VCaP (cell line): ENCODE data around the gene FAM168A.

Experiments used
- H3K27ac ChIP-seq: fragments of 450-650 bp; 2 replicates; pipeline ENCODE4 v1.5.1; 2017
- TF ChIP-seq, protein P1 (sequence below): fragments of 450-650 bp; conservative IDR thresholded peaks from 2 replicates; pipeline ENCODE4 v1.5.1; 2017; ENCODE audit warnings: mild to moderate bottlenecking, moderate library complexity

The FAM168A gene

DNA sequence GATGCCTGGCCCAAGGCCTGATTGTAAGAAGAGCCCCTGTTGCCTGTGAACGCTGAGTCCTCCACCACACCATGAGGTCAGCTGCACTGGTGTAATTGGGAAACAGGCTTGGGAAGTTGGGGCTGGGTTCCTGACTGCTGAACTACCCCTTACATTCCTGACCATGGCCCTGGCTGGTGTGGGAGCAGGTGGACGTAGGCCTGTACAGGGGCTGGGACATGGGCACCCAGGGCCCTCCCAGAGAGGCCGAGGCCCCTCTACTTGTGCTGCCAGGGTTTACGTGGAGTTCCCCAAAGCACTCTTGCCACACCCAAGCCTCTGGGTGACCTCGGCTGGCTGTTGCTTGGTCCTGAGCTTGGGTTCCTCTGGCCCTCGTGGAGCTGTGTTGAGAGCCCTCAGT lies 216.3 kb downstream of the FAM168A start:
- H3K27ac ChIP-seq = no peak overlapping the region
- TF ChIP-seq, protein P1, sequence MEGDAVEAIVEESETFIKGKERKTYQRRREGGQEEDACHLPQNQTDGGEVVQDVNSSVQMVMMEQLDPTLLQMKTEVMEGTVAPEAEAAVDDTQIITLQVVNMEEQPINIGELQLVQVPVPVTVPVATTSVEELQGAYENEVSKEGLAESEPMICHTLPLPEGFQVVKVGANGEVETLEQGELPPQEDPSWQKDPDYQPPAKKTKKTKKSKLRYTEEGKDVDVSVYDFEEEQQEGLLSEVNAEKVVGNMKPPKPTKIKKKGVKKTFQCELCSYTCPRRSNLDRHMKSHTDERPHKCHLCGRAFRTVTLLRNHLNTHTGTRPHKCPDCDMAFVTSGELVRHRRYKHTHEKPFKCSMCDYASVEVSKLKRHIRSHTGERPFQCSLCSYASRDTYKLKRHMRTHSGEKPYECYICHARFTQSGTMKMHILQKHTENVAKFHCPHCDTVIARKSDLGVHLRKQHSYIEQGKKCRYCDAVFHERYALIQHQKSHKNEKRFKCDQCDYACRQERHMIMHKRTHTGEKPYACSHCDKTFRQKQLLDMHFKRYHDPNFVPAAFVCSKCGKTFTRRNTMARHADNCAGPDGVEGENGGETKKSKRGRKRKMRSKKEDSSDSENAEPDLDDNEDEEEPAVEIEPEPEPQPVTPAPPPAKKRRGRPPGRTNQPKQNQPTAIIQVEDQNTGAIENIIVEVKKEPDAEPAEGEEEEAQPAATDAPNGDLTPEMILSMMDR = no peak

DNA sequence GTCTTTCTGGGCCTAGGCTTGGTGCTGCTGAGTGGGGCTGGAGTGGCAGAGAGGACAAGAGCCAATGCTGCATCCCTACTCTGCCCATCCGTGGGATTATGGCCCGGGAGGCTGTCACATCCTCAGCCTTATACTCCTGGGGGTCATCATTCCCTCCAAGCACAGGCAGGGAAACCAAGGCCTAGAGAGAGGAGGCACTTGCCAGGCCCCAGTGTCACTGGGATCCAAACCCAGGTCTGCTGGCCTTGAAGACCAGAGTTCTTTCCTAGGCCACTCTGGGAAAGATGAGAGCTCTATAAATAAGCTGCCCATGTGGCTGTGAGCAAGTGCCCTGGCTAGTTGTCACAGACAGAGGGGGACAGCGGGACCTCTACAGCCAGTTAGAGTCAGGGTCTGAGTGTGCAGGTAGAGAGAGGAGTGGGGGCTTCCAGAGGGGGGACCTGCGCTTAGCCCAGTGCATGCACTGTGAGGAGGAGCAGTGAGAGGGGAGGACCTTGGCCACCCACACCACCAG lies 217.0 kb downstream of the FAM168A start:
- TF ChIP-seq, protein P1 = no peak
- H3K27ac ChIP-seq = no peak overlapping the region

DNA sequence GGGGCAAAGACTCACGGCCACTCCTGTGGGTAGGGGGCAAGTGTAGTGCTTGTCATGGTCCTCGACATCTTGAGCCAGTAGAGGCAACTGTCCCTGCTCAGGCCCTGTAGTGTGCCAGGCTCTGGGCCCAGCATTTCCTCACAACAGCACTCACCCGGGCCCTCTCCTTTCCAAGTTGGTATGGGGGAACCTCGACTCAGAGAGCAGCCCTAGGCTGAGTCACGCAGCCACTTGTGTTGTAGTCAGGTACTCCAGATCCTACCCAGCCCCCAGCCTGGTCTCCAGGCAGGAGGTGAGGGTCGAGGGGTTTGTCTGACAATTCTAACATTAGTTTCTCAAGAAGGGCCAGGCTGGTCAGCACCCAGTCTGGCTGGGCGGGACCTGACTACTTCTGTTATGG lies 217.6 kb downstream of the FAM168A start:
- peak overlapping the region; percentile 34 for H3K27ac ChIP-seq
- TF ChIP-seq, protein P1 = no peak

DNA sequence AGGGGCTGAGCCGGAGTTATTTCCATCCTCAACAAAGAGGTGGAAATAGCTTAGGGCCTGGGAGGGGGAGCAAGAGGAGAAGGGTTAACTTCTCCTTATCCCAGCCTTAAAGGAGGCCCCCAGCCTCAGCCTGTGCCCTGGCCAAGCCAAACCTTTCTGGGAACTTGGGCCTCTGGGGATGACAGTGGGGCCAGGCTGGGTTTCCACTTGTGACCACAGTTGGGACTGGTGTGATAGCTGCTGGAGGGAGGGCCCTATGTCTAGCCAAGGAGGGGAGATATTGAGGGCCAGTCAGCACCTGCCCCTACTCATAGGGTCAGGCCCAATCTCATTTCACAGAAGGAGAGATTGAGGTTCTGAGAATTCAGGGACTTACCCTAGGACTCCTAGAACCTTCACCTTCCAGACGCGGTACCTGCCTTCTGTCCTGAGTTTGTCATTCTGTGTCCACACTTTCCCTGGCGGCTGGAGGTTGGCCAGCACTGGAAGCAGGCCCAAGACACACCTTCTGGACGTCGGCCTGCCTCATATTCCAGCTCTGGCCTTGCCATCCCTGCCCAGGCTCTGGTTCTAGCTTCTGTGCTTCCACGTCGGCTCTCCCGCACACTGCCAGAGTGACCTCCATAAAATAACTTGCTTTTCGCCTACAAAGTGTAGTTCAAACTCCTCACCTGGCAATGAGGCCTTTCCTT lies 218.6 kb downstream of the FAM168A start:
- TF ChIP-seq, protein P1 = no peak
- H3K27ac ChIP-seq = peak overlapping the region; percentile 34

DNA sequence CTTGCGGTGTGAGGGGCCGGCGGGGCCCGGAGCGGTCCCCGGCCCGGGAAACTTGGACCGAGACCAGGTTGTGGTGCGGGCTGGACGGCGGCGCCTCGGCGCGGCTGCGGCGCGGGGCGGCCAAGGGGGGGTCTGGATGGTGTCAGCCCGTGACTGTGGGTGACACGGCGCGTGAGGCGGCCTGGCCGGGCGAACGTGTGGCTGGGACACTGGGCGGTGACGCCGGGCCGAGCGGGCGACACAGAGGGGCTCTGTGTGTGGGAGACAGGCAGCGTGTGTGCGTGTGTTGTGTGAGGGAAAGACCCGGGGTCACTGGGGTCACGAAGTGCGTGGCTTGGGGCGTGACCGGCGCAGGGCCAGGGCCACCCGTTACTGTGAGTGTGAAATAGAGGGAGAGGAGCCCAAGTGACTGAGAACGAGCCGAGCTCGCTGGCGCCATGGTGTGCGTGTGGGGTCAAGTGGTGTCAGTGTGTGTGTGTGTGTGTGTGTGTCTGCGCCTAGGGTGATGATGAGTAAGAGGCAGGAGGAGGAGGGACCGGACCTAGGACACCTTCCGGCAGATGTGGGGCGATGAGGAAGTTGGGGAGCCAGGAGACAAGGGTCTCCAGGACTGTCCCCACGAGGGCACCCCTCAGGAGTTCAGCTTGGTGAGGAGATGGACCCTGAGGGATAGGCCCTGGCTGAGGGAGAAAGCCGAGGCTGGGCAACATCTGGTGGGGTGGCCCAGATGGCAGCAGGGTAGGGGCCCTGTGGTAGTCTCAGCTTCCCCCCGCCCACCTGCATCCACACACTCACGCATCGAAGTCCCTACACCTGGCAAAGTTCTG lies 220.9 kb downstream of the FAM168A start:
- H3K27ac ChIP-seq = peak overlapping the region; percentile 74; the same call in 1 of the 2 replicates
- TF ChIP-seq, protein P1 = no peak

DNA sequence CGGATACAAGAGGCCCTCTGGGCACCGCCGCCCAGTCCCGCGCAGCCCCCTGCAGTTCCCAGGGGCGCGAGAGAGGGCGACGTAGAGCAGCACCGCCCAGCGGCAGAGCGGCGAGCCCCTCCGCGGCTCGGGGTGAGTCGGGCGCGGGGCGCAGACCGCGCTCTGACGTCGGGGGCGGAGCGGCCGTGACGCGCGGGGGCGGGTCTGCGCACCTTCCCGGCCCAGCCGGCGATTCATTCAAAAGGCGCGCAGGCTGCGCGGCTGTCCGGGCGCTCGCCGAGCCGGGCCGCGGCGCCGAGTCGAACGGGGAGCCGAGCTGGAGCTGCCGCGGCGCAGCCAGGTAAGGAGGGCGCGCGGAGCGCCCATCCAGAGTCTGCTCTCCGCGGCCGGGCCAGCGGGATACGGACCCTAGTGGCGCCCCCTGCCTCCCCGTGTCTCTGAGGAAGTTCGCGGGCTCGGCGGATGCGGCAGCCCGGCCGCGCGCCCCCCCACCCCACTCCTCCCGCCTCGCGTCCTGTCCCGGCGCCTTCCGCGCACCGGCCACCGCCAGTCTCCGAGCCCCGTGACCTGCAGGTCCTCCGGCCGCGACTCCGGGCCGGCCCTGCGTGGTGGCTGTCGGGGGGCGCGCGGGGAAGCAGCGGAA lies 221.6 kb downstream of the FAM168A start, which contains the start of gene RELT:
TSS of gene RELT (plus strand) at position 240 of the 643 bp plus-strand sequence. CDS start 12,738 bp downstream, outside the sequence.
- peak within 1 kb of the TSS; percentile 74 for H3K27ac ChIP-seq
- TF ChIP-seq, protein P1 = peak; percentile 98

DNA sequence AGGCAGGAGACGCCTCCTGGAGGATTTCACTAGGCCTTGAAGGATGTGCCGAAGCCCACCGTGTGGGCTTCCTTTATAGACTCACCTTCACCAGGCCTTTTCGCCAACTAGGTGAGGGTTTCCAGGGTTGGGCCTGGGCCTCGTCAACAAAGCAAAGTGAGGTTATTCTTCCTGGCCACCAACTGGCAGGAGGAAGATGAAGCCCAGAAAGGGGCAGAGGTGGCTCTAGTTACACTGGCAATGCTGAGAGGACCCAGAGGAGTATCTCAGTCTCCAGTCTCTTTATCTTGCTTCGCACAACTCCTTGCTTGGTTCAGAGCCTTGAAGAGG lies 222.1 kb downstream of the FAM168A start:
- peak overlapping the region; percentile 74 for H3K27ac ChIP-seq
- TF ChIP-seq, protein P1 = no peak
